Mesodermal cell (in vitro differentiated cells): ENCODE measurements around the gene MAP3K8.

ENCODE experiments used
- H3K27ac ChIP-seq: 2 replicates; pipeline ENCODE4 v1.7.0; 2013; ENCODE audit warnings: mild to moderate bottlenecking, low read depth, low read length, moderate library complexity; ENCODE audit not compliant: severe bottlenecking
- H3K36me3 ChIP-seq: 2 replicates; pipeline ENCODE4 v1.7.1; 2013; ENCODE audit warnings: mild to moderate bottlenecking, low read length, moderate library complexity; ENCODE audit not compliant: control insufficient read depth, insufficient read depth
- H3K4me1 ChIP-seq: one replicate; pipeline ENCODE4 v1.7.1; 2013; ENCODE audit warnings: mild to moderate bottlenecking, low read length; ENCODE audit not compliant: insufficient read depth, control insufficient read depth, poor library complexity, severe bottlenecking
- H3K4me3 ChIP-seq: 2 replicates; pipeline ENCODE4 v1.7.0; 2013; ENCODE audit warnings: low read length, control low read depth, mild to moderate bottlenecking; ENCODE audit not compliant: insufficient read depth, poor library complexity, severe bottlenecking; ENCODE audit errors: extremely low read depth
- H3K9me3 ChIP-seq: 2 replicates; pipeline ENCODE4 v1.7.1; 2013; ENCODE audit warnings: mild to moderate bottlenecking, low read length, moderate library complexity; ENCODE audit not compliant: control insufficient read depth
- WGBS, 2 experiments: methylation state at CpG; one replicate each; pipeline ENCODE4 v1.1.5; 2013; ENCODE audit warnings: missing lambda C conversion rate in 2 of 2; ENCODE audit not compliant: insufficient coverage in 2 of 2; 5-methylcytosine and 5-hydroxymethylcytosine counted together

The MAP3K8 gene

GRCh38 chr10:30490289-30491000, 56.5 kb downstream of the MAP3K8 start:
- WGBS, 2 experiments: 90 to 97% methylated on average over 7 to 9 of the region's 9 CpGs
- H3K4me3 ChIP-seq: no peak overlapping the region
- H3K36me3 ChIP-seq: no peaks in the 10 kb centered on the region
- no peaks in the 10 kb centered on the region for H3K9me3 ChIP-seq
- H3K4me1 ChIP-seq: no peaks in the 10 kb centered on the region
- H3K27ac ChIP-seq: no peak overlapping the region

DNA sequence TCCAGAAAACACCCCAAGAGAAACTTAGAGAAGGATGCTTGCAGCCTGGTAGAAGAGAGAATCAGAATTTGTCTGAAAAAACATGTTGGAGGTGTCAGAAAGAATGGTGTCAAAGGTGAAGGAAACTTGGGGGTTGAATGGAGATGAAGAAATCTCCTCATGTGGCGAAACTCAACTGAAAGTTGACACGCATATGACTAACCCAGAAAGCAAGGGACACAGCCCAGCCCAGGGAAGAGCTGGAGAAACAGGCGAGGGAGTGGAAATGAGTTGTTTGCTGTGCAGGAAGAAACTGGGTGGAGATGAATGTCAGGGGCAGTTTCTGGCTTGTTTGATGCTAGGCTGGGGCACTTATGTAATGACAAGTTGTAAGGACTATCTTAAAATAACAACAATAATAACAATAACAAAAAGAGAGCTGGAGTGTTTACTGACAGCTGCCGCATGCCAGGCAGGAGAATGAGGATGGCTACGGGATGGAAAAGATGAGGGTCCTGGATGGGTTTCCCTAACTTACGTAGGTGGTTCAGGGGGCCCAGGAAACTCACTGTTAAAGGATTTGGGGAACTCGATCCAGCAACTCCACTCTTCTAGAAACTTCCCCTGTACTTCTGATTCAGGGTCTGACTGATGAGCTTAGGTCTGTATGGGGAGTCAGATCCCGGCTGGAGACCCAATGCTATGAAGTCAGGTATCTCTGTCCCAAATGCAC, 57.4 kb downstream of the MAP3K8 start:
- Histone ChIP-seq H3K9me3 (no peaks in the 10 kb centered on the region), H3K4me1 (no peaks in the 10 kb centered on the region), H3K27ac (no peak overlapping the region), H3K4me3 (no peak overlapping the region), H3K36me3 (no peaks in the 10 kb centered on the region)
- WGBS, 2 experiments: 73 to 78% methylated on average over 5 to 6 of the region's 8 CpGs

DNA sequence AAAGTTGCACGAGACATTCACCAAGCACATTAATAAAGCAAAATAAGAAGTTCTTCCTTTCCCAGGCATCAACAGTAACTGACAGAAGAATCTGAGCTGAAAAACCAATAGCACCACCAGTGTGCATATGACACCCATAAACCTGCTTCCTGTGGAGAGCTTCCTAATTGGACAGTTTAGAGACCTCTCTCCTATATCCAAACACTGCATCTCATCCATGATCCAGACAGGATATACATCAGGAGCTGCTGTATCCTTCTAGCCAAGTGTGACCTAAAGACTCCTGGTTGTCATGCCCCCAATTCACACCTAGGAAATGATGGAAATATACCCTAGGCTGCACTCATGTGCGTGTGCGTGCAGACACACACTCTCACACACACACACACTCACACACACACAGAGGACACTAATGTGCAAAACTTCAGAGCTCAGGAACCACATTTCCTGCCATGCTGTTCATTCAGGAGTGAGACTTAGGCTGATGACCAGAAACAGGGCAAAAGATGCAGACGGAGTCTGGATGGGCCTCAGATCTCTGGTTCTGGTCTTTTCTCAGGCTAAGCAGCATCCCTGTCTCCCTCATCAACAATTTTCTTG, 58.0 kb downstream of the MAP3K8 start:
- WGBS, 2 experiments: 88 to 95% methylated on average over 3 of the region's 4 CpGs
- H3K4me1 ChIP-seq: no peaks in the 10 kb centered on the region

DNA sequence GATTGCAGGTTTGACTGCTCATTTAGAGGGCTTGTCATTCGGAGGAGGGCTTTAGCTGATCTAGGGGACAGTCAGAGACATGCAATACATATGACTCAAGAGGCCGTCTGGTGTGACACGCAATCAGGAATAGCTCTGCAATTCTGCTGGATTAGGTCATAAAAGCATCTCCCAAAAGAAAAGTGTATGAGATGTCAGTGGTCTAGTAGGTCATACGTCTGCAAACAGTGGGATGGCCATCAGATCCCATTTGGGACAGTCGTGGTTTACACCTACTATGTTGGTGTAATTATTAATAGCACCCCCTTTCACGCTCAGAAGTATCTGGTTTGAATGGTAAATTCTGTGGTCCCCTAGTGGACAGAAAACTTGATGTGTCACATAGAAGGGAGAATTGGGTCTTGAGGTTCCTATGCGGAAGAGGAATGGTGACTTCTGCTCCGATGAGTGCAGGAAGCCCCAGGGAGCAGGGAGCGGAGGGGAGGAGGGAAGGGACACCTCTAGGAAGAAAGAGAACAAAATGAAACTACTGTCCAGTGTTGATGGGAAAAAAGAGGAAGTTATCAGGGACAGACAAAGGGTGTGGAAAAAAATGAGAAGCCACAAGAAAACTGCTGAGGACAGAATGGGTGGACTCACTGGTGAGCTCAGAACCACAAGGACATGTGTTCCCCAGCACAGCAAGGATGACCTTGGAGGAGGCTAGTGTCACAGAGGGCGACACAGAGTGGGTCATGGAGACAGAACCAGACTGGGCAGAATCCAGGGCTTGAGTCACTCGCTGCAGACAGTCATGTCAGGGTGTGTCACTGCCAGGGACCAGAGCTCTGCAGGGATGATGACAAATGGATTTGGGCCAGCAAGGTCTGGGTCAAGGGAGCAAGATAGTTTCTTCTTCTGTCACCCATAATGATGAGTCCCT, 59.9 kb downstream of the MAP3K8 start:
- Histone ChIP-seq H3K4me1 (no peaks in the 10 kb centered on the region), H3K9me3 (no peaks in the 10 kb centered on the region), H3K27ac (no peak overlapping the region), H3K4me3 (no peak overlapping the region), H3K36me3 (no peaks in the 10 kb centered on the region)
- WGBS, 2 experiments: 92 to 96% methylated on average over 9 to 10 of the region's 11 CpGs

More for the DNA sequence above, 58.0 kb downstream of the MAP3K8 start:
- Histone ChIP-seq H3K9me3 (no peaks in the 10 kb centered on the region), H3K4me3 (no peak overlapping the region), H3K36me3 (no peaks in the 10 kb centered on the region), H3K27ac (no peak overlapping the region)

DNA sequence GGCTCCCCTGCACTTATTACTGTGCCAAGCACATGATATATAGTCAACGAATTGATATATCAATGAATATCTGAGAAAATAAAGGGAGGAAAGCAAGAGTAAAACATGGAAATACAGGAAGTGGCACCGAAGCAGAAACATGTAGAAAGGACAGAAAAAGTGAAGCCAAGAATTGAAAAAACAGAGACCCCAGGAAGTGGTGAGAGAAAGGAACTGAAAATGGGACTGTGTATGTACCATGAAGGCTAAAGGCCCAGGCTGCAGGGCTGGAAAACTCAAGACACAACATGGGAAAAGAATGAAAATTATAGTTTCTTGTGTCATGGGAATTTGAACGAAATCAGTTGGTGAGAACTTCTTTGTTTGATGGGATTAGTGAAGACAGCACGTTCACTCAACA, 60.6 kb downstream of the MAP3K8 start:
- Histone ChIP-seq H3K36me3 (no peaks in the 10 kb centered on the region), H3K4me3 (no peak overlapping the region), H3K4me1 (no peaks in the 10 kb centered on the region), H3K27ac (no peak overlapping the region), H3K9me3 (no peaks in the 10 kb centered on the region)
- 76 to 86% methylated on average over 3 of the region's 4 CpGs for WGBS, 2 experiments

GRCh38 chr10:30495687-30496086, 61.7 kb downstream of the MAP3K8 start:
- WGBS, 2 experiments: 100% methylated on average over 2 of the region's 6 CpGs; no CpG with 5 or more reads in 1 of the 2 experiments
- Histone ChIP-seq H3K36me3 (no peaks in the 10 kb centered on the region), H3K9me3 (no peaks in the 10 kb centered on the region), H3K27ac (no peak overlapping the region), H3K4me3 (no peak overlapping the region), H3K4me1 (no peaks in the 10 kb centered on the region)

DNA sequence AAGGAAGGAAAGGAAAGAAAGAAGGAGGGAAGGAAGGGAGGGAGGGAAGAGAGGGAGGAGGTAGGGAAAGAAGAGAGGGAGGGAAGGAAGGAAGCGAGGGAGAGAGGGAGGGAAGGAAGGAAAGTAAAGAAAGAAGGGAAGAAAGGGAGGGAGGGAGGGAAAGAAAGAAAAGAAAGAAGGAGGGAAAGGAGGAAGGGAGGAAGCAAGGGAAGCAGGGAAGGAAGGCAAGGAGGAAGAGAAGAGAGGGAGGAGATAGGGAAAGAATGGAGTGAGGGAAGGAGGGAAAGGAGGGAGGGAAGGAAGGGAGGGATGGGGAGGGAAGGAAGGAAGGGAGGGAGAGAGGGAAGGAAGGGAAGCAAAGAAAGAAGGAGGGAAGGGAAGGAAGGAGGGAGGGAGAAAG, 65.8 kb downstream of the MAP3K8 start:
- Histone ChIP-seq H3K27ac (no peak overlapping the region), H3K9me3 (no peaks in the 10 kb centered on the region), H3K4me3 (no peak overlapping the region), H3K4me1 (peaks cover 4% of the 10 kb centered on the region), H3K36me3 (no peaks in the 10 kb centered on the region)
- WGBS, 2 experiments: 93 to 100% methylated on average over 1 of the region's 1 CpG

DNA sequence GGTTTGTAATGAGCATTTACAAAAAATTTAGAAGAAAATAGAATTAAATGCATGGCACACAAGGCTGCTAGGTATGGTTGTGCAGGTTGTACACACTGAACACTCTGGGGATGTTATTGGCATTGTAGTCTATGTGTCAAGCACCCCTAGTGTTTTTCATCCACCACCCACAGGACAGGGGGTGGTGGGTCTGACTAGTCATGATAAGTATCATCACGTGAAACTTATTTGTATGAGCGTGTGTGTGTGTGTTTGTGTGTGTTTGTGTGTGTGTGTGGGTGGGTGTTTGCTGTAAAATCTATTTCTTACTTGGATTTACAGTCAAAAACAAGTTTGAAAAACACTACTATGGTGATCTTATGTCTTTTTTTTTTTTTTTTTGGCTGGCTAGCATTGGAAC, 66.5 kb downstream of the MAP3K8 start:
- no peaks in the 10 kb centered on the region for H3K36me3 ChIP-seq
- H3K4me1 ChIP-seq: peaks cover 4% of the 10 kb centered on the region
- H3K9me3 ChIP-seq: no peaks in the 10 kb centered on the region
- H3K4me3 ChIP-seq: no peak overlapping the region
- H3K27ac ChIP-seq: no peak overlapping the region
- 93% methylated on average over 2 of the region's 2 CpGs; no CpG with 5 or more reads in 1 of the 2 experiments for WGBS, 2 experiments

DNA sequence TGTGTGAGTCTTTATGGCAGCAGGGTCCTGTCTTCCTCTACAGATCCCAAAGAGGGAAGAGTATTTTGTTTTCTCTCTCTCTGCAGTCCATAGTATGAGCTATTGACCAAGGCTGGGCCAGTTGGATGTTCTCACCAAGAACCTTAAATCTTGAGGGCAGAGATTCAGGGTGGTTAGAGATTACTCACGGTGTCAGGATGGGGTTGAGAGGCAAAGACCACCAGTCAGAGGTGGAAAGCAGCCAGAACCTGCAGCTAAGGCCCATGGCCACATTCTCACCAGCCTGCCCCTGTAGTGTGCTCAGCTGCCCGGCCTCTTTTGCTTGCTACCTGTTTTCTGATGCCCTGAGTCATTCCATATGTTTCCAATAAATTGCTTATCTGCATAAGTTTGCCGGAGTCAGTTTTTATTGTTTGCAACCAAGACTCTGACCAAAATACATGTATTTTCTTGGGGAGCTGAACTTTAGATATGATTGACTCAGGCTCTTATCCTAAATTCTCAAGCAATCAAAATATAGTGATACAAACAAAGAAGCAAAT, 67.0 kb downstream of the MAP3K8 start:
- 59 to 85% methylated on average over 2 of the region's 3 CpGs for WGBS, 2 experiments
- peaks cover 4% of the 10 kb centered on the region for H3K4me1 ChIP-seq
- H3K36me3 ChIP-seq: no peaks in the 10 kb centered on the region
- H3K4me3 ChIP-seq: no peak overlapping the region
- H3K9me3 ChIP-seq: no peaks in the 10 kb centered on the region
- H3K27ac ChIP-seq: no peak overlapping the region
